Measurements from ENCODE around the gene HSPBP1.

DNA sequence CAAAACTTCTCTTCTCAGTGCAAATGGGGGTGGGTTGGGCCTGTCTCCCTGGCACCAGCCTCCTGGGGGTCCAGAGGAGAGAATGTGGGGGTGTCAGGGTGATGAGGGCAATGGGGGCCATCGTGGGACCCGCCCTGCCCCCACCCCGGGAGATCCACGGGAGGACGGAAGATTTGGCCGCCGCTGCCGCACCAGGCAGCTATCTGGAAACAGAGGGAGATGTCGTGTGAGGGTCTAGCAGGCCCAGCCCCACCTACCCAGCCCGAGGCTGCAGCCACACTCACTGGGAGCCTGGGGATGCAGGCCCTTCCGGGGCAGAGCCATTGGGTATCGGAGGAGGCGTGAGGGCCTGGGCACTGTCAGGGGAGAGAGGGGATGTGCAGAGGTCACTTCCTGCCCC lies 49.6 kb downstream of the HSPBP1 start:
- TF ChIP-seq CTCF (IDR thresholded peaks at IDR 0.05) (no peak), POLR2A (IDR thresholded peaks at IDR 0.05) (no peak)

All from adrenal gland (tissue), 5 donors.